Activated T-helper 9 cell treated with anti-CD3 and anti-CD28 coated beads, Interleukin-2, amount 50 U/mL, for 16 hours (primary cell): Measurements from ENCODE around the gene SORCS2.

ENCODE experiments used
- DNase-seq: peaks from one replicate; pipeline ENCODE4 v3.0.0-alpha.2; 2020; ENCODE audit warnings: low read depth

Gene SORCS2

GRCh38 chr4:7377223-7377865 lies 185.0 kb downstream of the SORCS2 start:
- DNase-seq = no peak

GRCh38 chr4:7379186-7379585 lies 186.8 kb downstream of the SORCS2 start:
- no peak for DNase-seq

GRCh38 chr4:7379719-7380118 lies 187.4 kb downstream of the SORCS2 start:
- no peak for DNase-seq

DNA sequence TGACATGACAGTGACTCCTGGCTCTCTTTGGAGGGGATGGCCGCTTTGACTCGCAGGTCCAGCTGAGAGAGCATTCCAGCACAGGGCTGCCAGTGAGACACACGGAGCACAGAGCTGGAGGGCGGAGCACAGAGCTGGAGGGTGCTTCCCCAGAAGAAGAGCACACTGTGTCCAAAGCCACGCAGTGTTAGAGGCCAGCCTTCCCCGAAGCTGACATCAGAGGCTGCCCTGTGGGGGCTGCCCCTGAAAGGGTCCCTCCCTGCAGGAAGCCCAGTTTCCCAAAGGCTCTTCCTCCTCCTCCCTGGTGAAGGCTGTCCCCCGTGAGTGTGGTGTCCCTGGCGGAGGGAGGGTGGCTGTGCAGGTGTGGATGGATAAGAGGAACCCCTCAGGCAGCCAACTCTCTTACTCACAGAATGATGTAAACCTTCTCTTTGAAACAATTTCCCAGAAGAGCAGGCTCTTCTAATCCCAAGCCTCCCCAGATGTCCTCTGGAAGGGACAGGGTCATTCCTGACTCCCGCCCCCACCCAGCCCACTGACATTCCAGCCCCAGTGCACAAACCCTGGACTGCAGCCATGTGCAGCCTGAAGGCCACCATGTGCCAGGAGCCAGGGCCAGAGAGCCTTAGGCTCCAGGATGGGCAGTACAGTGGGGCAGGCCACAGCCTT lies 189.0 kb downstream of the SORCS2 start:
- DNase-seq = no peak

DNA sequence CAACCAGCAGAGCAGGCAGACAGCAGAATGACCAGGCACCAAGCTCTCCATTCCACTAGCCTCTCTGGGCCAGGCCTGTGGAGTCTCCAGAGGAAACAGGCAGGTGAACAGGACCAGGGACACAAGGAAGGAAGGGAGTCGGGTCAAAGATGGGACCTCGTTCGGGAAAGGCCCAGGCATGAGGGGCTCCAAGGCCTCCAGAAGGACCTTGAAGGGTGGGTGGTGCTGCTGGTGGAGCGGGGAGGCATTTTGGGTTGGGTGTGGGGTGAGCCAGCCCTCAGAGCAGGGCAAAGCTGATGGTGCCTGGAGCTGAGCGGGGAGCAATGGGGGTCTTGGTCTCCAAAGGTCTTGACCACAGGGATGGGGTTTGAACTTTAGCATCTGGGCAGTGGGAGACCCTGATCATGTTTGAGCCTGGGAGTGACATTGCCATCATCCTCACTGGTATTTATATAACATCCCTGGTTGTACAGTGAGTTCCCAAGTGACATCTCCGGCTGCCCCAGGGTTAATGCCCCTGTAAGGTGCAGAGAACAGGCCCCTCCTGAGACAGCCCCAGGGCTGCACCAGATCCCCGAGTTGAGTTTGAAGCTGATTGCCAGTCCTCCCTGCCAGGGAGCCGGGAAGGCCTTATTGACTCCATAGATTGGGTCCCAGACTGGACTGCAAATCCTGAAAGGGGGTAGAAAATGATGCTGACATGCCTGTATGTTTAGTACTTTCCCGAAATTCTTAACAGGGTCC lies 189.7 kb downstream of the SORCS2 start:
- DNase-seq = no peak

GRCh38 chr4:7382634-7383014 lies 190.3 kb downstream of the SORCS2 start:
- no peak for DNase-seq

- no peak for DNase-seq
Observed at GRCh38 chr4:7383266-7383665, 190.9 kb downstream of the SORCS2 start.

- DNase-seq = no peak
Observed at GRCh38 chr4:7384003-7384928, 191.9 kb downstream of the SORCS2 start.

GRCh38 chr4:7384929-7385890 lies 192.9 kb downstream of the SORCS2 start:
- no peak for DNase-seq

DNA sequence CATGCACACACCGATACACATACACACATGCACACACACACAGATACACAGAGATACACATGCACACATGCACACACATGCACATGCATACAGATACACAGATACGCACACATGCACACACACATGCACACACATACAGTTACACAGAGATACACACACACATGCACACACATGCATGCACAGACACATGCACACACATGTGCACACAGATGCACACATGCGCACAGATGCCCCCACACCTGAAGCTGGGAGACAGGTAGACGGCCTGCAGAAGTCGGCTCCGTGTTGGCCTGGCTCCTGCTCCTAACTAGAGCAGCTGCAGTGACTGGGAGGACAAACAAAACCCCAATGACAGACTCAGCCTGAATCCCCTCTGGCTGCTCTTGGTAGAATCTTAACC lies 195.6 kb downstream of the SORCS2 start:
- no peak for DNase-seq

- DNase-seq = no peak
Observed at GRCh38 chr4:7388627-7389026, 196.3 kb downstream of the SORCS2 start.

DNA sequence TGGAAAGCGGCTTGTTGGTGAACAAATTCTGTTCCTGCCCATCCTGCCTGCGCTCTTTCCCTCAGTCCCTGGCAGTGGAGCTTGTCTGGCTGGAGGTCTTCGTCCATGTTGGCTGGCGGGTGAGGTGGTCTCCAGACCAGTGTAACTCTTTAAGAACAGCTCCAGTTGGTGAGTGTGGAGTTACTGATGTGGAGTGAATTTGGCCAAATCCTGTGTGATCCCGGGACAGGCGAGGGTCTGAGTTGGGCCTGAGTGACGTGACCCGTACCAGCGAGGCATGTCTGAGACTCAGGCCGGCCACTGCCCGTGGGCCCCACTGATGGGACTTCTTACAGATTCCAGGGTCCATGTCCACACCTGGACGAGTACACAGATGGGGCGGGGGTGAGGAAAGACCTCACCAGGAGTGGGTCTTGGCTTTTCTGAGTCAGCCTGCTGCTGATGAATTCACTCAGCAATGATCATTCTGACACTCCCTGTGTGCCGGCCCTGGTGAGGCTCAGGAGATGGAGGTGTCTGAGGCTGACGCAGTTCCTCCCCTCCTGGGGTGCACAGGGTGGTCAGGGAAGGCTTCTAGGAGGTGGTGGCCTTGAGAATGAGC lies 196.9 kb downstream of the SORCS2 start:
- no peak for DNase-seq

GRCh38 chr4:7389719-7390118 lies 197.4 kb downstream of the SORCS2 start:
- no peak for DNase-seq

DNA sequence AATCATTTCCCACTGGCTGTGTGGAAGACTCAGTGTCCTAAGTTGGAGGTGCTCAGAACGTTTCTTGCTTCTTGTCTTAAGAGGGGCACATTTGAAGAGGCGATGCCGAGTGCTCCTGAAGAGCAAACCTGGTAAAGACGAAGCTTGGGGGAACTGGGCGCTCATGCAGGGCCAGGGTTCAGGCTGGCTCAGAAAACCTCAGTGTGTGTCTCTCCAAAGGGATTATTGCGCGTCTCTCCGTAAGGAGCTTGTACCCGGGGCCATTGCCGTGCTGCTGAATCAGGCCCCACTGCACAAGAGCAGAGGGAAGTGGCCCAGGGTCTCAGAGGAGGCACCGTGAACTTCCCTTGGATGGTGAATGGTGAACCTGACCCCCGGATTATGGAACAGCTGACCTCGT lies 198.0 kb downstream of the SORCS2 start:
- DNase-seq = no peak

- no peak for DNase-seq
Observed at GRCh38 chr4:7390906-7391636, 198.7 kb downstream of the SORCS2 start.

DNA sequence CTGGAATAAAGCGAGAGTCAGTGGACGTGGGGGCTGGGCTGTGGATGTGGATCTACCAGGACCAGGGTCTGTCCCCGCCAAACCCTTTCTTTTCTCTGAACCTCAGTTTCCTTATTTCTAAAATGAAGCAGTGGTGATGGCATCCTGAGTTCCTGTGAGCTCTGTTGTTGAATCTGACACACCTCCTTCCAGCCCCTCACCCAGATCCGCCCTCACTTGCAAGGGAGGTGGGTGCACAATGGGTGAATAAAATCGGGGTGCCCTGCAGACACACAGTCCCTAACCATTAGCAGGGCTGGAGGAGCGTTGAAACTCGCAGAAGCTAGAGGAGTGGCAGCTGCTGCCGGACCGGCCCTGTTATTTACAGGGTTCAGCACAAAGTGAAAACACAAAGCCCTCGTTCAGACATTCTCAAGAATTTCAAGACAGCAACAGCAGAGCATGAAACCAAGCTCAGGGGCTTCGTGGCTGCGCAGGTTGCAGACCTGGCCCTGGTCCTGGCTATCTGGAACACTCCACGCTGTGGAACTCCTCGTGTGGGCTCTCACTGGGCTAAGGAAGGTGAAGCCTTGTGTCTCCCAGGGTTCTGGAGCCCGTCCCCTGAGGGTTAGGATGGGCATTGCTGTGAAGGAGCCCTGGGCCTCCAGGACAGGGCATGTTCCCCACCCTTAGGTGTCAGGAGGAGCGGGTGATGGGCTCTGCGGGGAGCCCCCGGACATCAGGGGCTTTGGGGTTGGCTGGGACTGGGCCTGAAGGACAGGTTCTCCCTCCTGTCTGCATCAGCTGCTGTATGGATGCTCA lies 199.5 kb downstream of the SORCS2 start:
- DNase-seq = no peak

- no peak for DNase-seq
Observed at GRCh38 chr4:7392438-7393421, 200.4 kb downstream of the SORCS2 start.
